Uterus (tissue), 4 donors: ENCODE data around the gene MAP3K5. TPM values are rescaled to one million over a fixed set of nuclear protein-coding genes. Genes with fewer than 3 reads are reported as not detected.

Experiments
- DNase-seq, 2 donors: peaks; one replicate each; pipeline ENCODE4 v3.0.0-alpha.2; 2019 to 2020
- H3K27ac ChIP-seq, 2 donors: fragments of 200-600 bp; sonication (generic); 1 replicate in 1 of 2; 2 replicates in 1 of 2; pipeline ENCODE4 v1.5.1; 2016 to 2018
- H3K27me3 ChIP-seq, 2 donors: fragments of 200-600 bp; sonication (generic); one replicate each; pipeline ENCODE4 v1.5.1; 2018 to 2019; ENCODE audit warnings: control low read depth in 1 of 2
- H3K36me3 ChIP-seq, 2 donors: fragments of 200-600 bp; sonication (generic); one replicate each; pipeline ENCODE4 v1.5.1; 2019; ENCODE audit warnings: control low read depth in 1 of 2
- H3K4me1 ChIP-seq, 2 donors: fragments of 200-600 bp; sonication (generic); one replicate each; pipeline ENCODE4 v1.5.1; 2018 to 2019; ENCODE audit warnings: control low read depth in 1 of 2
- H3K4me3 ChIP-seq, 2 donors: fragments of 200-600 bp; sonication (generic); 1 replicate in 1 of 2; 2 replicates in 1 of 2; pipeline ENCODE4 v1.5.1; 2018 to 2019; ENCODE audit warnings: mild to moderate bottlenecking in 1 of 2
- H3K9me3 ChIP-seq, 2 donors: fragments of 200-600 bp; sonication (generic); one replicate each; pipeline ENCODE4 v1.5.1; 2019; ENCODE audit warnings: control low read depth in 1 of 2
- POLR2A ChIP-seq, 2 donors: fragments of 450-650 bp; IDR thresholded peaks; one replicate each; pipeline ENCODE4 v1.6.1; 2016; ENCODE audit warnings: antibody characterized with exemption in 2 of 2, mild to moderate bottlenecking in 1 of 2, moderate library complexity in 1 of 2
- intact Hi-C: fragments of 100-400 bp; cut with DNase I; formaldehyde crosslinking; loops from one replicate; pipeline ENCODE4 v1.15.1; 2023; ENCODE audit warnings: low total_unique reads
- total RNA-seq, 4 donors: library from RNA; depleted of rRNA in 3 of 4; stranded (reverse); fragments of >200 nt in 3 of 4; gene quantifications; one replicate each; pipeline versions ENCODE4 v1.1.0 to v1.2.4, GENCODE V29; 2014 to 2023
- TF ChIP-seq, protein P1 (sequence below), 4 experiments: fragments of 200-600 bp in 2 of 4; fragments of 450-650 bp in 2 of 4; sonication (generic) in 2 of 4; IDR thresholded peaks; one replicate each; pipeline ENCODE4 v1.5.1; 2016 to 2019; ENCODE audit warnings: antibody characterized with exemption in 4 of 4, mild to moderate bottlenecking in 2 of 4, moderate library complexity in 1 of 4
- donor health status: DM: yes; HTN: yes; CAD: no.

MAP3K5 gene
- total RNA-seq, 4 donors from 2014 or later = 9.5 to 67.1 (median 15.4) TPM

DNA sequence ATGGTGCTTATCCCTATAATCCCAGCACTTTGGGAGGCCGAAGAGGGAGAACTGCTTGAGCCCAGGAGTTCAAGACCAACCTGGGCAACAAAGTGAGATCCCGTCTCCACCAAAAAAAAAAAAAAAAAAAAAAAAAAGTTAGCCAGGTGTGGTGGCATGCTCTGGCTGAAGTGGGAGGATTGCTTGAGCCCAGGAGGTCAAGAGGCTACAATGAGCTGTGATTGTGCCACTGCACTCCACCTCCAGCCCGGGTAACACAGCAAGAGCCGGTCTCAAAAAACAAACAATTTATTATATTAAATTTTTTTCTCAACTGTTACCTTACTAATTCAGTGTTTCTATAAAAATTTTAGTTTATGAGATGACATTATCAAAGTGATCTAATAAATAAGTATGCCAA lies 156.7 kb downstream of the MAP3K5 start:
- no peak overlapping the region for H3K4me3 ChIP-seq
- no peaks in the 10 kb centered on the region for H3K36me3 ChIP-seq
- H3K4me1 ChIP-seq = no peaks in the 10 kb centered on the region
- TF ChIP-seq POLR2A (IDR thresholded peaks at IDR 0.05) = no peak
- TF ChIP-seq, protein P1, sequence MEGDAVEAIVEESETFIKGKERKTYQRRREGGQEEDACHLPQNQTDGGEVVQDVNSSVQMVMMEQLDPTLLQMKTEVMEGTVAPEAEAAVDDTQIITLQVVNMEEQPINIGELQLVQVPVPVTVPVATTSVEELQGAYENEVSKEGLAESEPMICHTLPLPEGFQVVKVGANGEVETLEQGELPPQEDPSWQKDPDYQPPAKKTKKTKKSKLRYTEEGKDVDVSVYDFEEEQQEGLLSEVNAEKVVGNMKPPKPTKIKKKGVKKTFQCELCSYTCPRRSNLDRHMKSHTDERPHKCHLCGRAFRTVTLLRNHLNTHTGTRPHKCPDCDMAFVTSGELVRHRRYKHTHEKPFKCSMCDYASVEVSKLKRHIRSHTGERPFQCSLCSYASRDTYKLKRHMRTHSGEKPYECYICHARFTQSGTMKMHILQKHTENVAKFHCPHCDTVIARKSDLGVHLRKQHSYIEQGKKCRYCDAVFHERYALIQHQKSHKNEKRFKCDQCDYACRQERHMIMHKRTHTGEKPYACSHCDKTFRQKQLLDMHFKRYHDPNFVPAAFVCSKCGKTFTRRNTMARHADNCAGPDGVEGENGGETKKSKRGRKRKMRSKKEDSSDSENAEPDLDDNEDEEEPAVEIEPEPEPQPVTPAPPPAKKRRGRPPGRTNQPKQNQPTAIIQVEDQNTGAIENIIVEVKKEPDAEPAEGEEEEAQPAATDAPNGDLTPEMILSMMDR (IDR thresholded peaks at IDR 0.05) = no peak
- no peaks in the 10 kb centered on the region for H3K9me3 ChIP-seq
- H3K27ac ChIP-seq = no peak overlapping the region
- no peak for DNase-seq
- H3K27me3 ChIP-seq = no peaks in the 10 kb centered on the region
- intact Hi-C loops = no loop called here

DNA sequence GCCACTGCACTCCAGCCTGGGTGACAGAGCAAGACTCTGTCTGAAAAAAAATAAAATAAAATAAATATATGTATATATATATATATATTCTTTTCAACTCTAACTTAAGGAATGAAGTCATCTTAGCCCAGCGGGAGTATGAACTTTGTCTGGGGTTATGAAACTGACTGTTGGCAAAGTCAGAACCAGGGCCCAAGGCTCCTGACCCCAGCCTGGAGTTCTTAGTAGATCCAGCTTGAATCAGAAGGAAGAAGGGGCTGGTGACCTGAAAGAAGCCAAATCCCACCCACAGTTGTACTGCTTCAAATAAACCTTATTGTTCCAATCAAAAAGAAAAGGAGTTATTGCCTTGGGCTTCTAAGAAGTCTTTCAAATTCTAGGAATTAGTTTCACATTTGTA lies 158.9 kb downstream of the MAP3K5 start:
- no peak for TF ChIP-seq POLR2A (IDR thresholded peaks at IDR 0.05)
- TF ChIP-seq, protein P1 (IDR thresholded peaks at IDR 0.05) = no peak
- no peaks in the 10 kb centered on the region for H3K9me3 ChIP-seq
- H3K4me3 ChIP-seq = no peak overlapping the region
- H3K27me3 ChIP-seq = no peaks in the 10 kb centered on the region
- DNase-seq = no peak
- H3K4me1 ChIP-seq = no peaks in the 10 kb centered on the region
- intact Hi-C loops = no loop called here
- no peaks in the 10 kb centered on the region for H3K36me3 ChIP-seq
- no peak overlapping the region for H3K27ac ChIP-seq

DNA sequence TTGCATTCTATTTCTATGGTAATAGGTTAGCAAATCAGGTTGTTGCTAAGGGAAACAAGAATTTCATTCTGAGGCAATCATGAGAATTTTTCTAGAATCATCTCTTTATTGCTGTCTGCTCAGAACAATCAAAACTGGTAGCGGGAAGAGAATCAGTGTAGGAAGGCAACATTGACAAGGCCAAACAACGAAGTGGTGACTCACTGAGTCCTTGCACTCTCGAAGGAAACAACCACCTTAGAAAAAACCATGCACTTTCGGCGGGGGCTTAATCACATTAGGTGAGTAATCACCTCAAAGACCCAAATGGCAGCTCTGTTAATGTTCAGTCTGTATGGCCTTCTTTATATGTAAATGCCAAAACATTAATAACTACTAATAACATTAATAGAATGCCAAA lies 163.3 kb downstream of the MAP3K5 start:
- no peaks in the 10 kb centered on the region for H3K9me3 ChIP-seq
- H3K36me3 ChIP-seq = no peaks in the 10 kb centered on the region
- H3K27ac ChIP-seq = no peak overlapping the region
- no peak for DNase-seq
- TF ChIP-seq POLR2A (IDR thresholded peaks at IDR 0.05) = no peak
- TF ChIP-seq, protein P1 (IDR thresholded peaks at IDR 0.05) = no peak
- no peaks in the 10 kb centered on the region for H3K4me1 ChIP-seq
- H3K27me3 ChIP-seq = no peaks in the 10 kb centered on the region
- intact Hi-C loops = no loop called here
- no peak overlapping the region for H3K4me3 ChIP-seq

DNA sequence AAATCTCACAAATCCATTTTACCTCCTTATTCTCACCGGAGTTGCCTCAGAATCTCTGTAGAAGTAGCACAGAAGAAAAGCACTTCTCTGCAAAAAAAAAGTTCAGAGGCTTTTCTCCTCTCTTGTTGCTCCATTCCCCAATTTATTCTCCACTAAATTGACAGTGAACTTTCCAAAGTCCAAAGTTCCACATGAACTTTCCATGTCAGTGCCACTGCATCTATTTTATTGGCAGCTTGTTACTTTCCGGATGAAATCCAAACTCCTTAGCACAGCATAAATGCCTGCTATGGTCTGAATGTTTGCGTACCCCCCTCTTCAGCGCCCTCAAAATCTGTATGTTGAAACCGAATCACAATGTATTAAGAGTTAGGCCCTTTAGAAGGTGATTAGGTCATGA lies 165.1 kb downstream of the MAP3K5 start:
- Histone ChIP-seq H3K27me3 (no peaks in the 10 kb centered on the region), H3K9me3 (no peaks in the 10 kb centered on the region), H3K27ac (no peak overlapping the region), H3K4me3 (no peak overlapping the region), H3K4me1 (no peaks in the 10 kb centered on the region), H3K36me3 (no peaks in the 10 kb centered on the region)
- TF ChIP-seq POLR2A (IDR thresholded peaks at IDR 0.05) = no peak
- TF ChIP-seq, protein P1 (IDR thresholded peaks at IDR 0.05) = no peak
- intact Hi-C loops = no loop called here
- no peak for DNase-seq

DNA sequence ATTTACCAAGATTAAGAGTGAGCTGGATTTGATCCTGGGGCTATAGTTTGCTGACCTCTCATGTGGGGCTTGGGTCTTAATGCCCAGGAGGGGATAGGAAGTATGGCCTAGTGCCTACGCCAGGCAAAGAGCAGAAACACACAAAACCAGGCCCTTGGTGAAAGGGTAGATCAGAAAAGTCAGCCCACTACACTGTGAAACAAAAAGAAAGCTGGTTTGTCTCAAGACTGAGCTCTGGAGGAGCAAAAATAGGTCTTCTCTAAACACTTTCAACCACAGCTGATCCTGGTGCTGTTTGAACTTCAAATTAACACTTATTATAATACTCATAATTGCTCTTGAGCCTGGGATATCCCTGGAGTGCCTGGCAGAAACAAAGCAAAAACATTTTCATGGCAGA lies 167.0 kb downstream of the MAP3K5 start:
- H3K36me3 ChIP-seq = no peaks in the 10 kb centered on the region
- no peaks in the 10 kb centered on the region for H3K4me1 ChIP-seq
- H3K4me3 ChIP-seq = no peak overlapping the region
- no peaks in the 10 kb centered on the region for H3K9me3 ChIP-seq
- DNase-seq = no peak
- TF ChIP-seq POLR2A (IDR thresholded peaks at IDR 0.05) = no peak
- TF ChIP-seq, protein P1 (IDR thresholded peaks at IDR 0.05) = no peak
- intact Hi-C loops = no loop called here
- no peaks in the 10 kb centered on the region for H3K27me3 ChIP-seq
- no peak overlapping the region for H3K27ac ChIP-seq
